22Rv1 (cell line): ENCODE results near the gene SLC33A1.

ENCODE experiments used
- CTCF ChIP-seq: fragments of 450-650 bp; IDR thresholded peaks from 2 replicates; pipeline ENCODE4 v1.5.1; 2017; ENCODE audit warnings: mild to moderate bottlenecking
- ZFX ChIP-seq: fragments of 450-650 bp; IDR thresholded peaks from 2 replicates; pipeline ENCODE4 v1.6.1; 2017; ENCODE audit warnings: antibody characterized with exemption, borderline replicate concordance

GRCh38 chr3:155869691-155870090 is 15.5 kb upstream of the SLC33A1 start:
- TF ChIP-seq CTCF (no peak), ZFX (no peak)
